ENCODE measurements around the gene PPFIBP2.

PPFIBP2 gene

GRCh38 chr11:7513234-7514098 is at the start of gene PPFIBP2:
Gene PPFIBP2 (plus strand): TSS chr11:7513999. CDS start chr11:7549476, 35,477 bp downstream.
- peak; percentile 77 for DNase-seq (ENCODE audit: low spot score)

- DNase-seq (ENCODE audit: low spot score) = no peak
Observed at GRCh38 chr11:7467652-7468051, 46.1 kb upstream of the PPFIBP2 start.

GRCh38 chr11:7469351-7469865 is 44.4 kb upstream of the PPFIBP2 start:
- no peak for DNase-seq (ENCODE audit: low spot score)

- DNase-seq (ENCODE audit: low spot score) = no peak
Observed at GRCh38 chr11:7471071-7471470, 42.7 kb upstream of the PPFIBP2 start.

- DNase-seq (ENCODE audit: low spot score) = no peak
Observed at GRCh38 chr11:7473717-7474116, 40.1 kb upstream of the PPFIBP2 start.

GRCh38 chr11:7480113-7480512 is 33.7 kb upstream of the PPFIBP2 start:
- no peak for DNase-seq (ENCODE audit: low spot score)

- no peak for DNase-seq (ENCODE audit: low spot score)
Observed at GRCh38 chr11:7484131-7484530, 29.7 kb upstream of the PPFIBP2 start.

GRCh38 chr11:7484645-7485044 is 29.2 kb upstream of the PPFIBP2 start:
- peak; percentile 32 for DNase-seq (ENCODE audit: low spot score)

- peak; percentile 65 for DNase-seq (ENCODE audit: low spot score)
Observed at GRCh38 chr11:7485186-7486097, 28.4 kb upstream of the PPFIBP2 start, which contains the start of gene OLFML1. Gene OLFML1 (plus strand): TSS chr11:7485506. CDS start chr11:7485876, 370 bp downstream.

GRCh38 chr11:7486098-7486780 is 27.6 kb upstream of the PPFIBP2 start:
- DNase-seq (ENCODE audit: low spot score) = no peak

GRCh38 chr11:7486781-7487140 is 27.0 kb upstream of the PPFIBP2 start:
- DNase-seq (ENCODE audit: low spot score) = no peak

- no peak for DNase-seq (ENCODE audit: low spot score)
Observed at GRCh38 chr11:7487360-7487759, 26.4 kb upstream of the PPFIBP2 start.

GRCh38 chr11:7488681-7489080 is 25.1 kb upstream of the PPFIBP2 start:
- no peak for DNase-seq (ENCODE audit: low spot score)

- DNase-seq (ENCODE audit: low spot score) = no peak
Observed at GRCh38 chr11:7489376-7489775, 24.4 kb upstream of the PPFIBP2 start.

GRCh38 chr11:7490054-7490453 is 23.7 kb upstream of the PPFIBP2 start:
- no peak for DNase-seq (ENCODE audit: low spot score)

GRCh38 chr11:7490535-7490934 is 23.3 kb upstream of the PPFIBP2 start:
- DNase-seq (ENCODE audit: low spot score) = no peak

- DNase-seq (ENCODE audit: low spot score) = no peak
Observed at GRCh38 chr11:7492253-7492652, 21.5 kb upstream of the PPFIBP2 start.

GRCh38 chr11:7493670-7494069 is 20.1 kb upstream of the PPFIBP2 start:
- DNase-seq (ENCODE audit: low spot score) = no peak

GRCh38 chr11:7494086-7494745 is 19.6 kb upstream of the PPFIBP2 start:
- DNase-seq (ENCODE audit: low spot score) = no peak

- DNase-seq (ENCODE audit: low spot score) = no peak
Observed at GRCh38 chr11:7495882-7496551, 17.8 kb upstream of the PPFIBP2 start.

GRCh38 chr11:7498193-7498592 is 15.6 kb upstream of the PPFIBP2 start:
- no peak for DNase-seq (ENCODE audit: low spot score)

Data from cerebellar cortex (tissue), 1 donor.